ENCODE measurements around the gene PTGES3. TPM values are rescaled to one million over a fixed set of nuclear protein-coding genes. Genes with fewer than 3 reads are reported as not detected.
"Not testable (repeated sequence)": the region's sequence is repeated elsewhere in the genome, so short reads cannot be mapped to it uniquely, and the experiment has no call there.

The PTGES3 gene
- total RNA-seq, 1 donor from 2014 or later, result 111 TPM

DNA sequence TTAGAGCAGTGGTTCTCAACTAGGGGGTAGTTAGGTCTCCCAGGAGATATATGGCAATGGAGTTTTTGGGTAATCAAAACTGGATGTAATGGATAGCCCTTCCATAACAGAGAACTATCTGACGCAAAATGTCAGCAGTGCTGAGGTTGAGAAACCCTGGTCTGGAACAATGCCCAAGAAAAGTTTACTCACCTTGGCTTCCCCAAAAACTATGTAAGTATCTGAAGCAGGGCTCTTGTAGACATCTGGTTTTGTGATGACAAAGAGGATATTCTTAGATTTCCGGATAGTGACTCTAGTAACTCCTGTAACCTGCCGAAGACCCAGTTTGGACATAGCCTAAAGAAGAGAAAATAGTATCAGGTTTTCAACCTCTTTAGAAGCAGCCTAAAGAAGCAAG, 25.3 kb upstream of the PTGES3 start:
- no peak for DNase-seq (ENCODE audit: extremely low read depth, low read depth, low spot score)

DNA sequence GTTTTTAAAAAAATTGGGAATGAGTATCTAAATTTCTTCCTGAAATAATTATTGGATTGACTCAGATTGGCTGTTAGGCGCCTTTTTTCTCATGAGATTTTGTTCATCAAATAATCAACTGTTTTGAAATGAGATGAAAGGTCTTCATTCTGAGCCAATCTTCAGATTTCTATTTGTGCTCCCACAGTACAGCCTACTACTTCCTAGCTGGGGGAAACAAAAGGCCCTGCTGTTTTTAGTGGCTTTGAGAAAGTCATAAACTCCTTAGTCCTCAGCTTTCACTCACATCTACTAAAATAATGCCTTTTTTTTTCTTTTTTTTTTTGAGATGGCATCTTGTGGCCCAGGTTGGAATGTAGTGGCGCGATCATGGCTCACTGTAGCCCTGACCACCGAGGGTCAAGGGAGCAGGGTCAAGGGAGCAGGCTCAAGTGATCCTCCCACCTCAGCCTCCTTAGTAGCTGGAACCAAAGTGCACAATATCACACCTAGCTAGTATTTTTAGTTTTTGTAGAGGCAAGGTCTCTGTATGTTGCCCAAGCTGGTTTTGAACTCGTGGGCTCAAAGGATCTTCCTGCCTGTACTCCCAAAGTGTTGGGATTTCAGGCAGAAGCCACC, 21.8 kb upstream of the PTGES3 start:
- DNase-seq (ENCODE audit: extremely low read depth, low read depth, low spot score), result no peak

DNA sequence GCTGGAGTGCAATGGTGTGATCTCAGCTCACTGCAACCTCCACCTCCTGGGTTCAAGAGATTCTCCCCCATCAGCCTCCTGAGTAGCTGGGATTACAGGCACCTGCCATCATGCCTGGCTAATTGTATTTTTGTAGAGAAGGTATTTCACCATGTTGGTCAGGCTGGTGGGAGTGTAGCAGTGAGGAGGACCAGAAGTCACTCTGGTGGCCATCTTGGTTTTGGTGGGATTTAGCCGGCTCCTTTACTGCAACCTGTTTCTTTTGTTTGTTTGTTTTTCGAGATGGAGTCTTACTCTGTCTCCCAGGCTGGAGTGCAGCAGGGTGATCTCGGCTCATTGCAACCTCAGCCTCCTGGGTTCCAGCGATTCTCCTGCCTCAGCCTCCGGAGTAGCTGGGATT, 16.4 kb upstream of the PTGES3 start:
- not testable (repeated sequence) for DNase-seq (ENCODE audit: extremely low read depth, low read depth, low spot score)

DNA sequence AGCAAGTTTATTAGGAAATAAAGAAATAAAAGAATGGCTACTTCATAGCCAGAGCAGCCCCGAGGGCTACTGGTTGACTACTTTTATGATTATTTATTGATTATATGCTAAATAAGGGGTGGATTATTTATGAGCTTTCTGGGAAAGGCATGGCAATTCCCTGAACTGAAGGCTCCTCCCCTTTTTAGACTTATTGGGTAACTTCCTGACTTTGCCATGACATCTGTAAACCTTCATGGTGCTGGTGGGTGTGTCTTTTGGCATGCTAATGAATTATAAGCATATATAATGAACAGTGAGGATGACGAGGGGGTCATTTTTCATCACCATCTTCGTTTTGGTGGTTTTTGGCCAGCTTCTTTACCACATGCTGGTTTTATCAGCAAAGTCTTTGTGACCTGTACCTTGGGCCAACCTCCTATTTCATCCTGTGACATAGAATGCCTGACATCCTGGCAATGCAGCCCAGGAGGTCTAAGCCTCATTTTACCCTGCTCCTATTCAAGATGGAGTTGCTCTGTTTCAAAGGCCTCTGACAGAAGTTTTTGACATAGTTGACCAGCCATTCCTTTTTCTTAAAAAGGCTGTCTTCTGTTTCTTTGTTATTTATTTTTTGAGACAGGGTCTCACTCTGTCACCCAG, 11.1 kb upstream of the PTGES3 start:
- no peak for DNase-seq (ENCODE audit: extremely low read depth, low read depth, low spot score)

DNA sequence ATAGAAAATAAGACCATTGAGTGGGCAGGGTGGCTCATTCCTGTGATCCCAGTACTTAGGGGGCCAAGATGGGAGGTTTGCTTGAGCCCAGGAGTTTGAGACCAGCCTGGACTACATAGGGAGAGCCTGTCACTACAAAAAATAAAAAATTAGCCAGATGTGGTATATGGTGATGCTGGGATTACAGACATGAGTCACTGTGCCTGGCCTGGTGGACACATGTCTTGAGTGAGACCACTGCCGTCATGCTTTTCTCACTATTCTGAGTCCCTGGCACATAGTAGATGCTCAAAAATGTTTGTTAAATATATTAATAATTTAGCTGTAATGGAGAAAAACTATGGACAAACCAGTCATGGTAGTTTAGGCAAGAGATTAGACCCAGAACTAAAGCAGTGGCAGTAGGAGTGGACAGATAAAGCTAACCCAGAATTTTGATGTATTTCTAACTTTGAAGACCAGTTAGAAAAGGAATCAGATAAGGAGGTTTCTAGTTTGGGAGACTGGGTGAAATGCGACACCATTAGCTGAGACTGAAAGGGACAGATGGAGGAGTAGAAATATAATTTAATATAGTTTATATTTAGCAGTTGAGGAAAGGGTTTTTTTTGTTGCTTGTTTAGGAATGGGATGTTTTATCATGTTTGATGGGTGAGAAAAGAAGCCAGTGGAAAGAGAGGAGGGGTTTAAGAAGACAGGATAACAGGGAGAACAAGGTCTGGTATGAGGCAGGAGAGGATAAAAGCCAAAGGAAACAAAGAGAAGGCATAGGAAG, 7.4 kb upstream of the PTGES3 start:
- DNase-seq (ENCODE audit: extremely low read depth, low read depth, low spot score), result no peak

DNA sequence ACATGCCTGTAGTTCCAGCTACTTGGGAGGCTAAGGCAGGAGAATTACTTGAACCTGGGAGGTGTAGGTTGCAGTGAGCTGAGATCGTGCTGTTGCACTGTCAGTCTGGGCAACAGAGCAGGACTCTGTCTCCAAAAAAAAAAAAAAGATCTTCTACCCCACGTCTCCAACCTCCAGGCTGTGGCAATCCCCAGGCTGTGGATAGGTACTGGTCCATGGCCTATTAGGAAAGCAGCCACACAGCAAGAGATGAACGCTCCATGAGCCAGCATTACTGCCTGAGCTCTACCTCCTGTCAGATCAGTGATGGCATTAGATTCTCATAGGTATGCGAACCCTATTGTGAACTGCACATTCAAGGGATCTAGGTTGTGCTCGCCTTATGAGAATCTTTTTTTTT, 6.1 kb upstream of the PTGES3 start:
- DNase-seq (ENCODE audit: extremely low read depth, low read depth, low spot score), result no peak

DNA sequence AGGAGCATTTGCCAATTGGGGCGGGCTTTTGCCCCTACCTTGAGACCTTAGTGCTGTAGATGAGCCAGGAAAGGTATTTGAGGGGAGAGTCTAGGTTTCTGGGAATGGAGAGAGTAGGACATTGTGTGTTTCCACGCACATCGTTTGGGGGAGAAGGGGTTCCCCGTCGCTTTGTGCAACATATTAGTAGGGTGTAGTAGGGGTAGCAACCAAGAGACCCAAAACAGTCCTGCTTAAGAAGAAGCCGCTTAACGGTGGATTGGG, 694 bp upstream of the PTGES3 start:
- DNase-seq (ENCODE audit: extremely low read depth, low read depth, low spot score), result no peak

DNA sequence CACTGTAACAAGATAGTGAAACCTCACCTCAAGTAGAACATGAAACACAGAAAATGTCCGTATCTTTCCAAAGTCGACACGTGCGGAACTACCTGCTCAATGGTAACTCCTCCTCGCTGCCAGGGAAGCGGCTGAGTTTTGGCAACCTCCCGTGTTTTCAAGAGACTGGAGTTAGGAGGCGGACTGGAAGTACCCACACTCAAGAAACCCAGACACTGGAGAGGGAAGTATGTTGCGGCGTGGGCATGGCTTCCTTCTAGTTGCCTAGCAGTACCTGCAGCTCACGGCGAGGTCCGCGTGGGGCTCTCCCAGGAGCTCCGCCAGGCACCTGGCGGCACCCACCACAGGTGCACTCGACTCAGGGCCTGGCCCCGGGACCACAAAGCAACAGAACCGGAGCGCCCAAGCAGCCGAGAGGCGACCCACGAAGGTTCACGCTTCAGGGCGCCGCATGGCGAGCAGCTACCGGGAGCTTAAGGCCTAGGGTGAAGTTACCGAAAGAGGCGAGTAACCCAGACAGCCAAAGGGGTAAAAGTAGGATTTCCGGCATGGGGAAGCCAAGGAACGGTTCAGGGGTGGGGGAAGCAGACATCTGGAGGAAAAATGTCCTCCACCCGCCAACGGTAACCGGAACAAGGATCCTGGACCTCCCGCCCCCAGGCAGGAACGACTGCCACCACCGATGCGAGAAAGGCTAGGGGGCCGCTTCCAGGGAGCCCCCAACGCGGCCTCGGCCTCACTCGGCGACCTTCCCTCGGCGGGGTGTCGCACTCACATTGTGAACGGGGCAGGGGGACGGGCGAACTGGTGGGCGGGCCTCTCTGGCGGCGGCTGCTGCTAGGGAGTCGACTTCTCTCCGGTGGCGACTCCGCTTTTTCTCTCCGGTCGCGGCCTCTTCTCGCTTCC, 608 bp downstream of the PTGES3 start:
- no peak for DNase-seq (ENCODE audit: extremely low read depth, low read depth, low spot score)

DNA sequence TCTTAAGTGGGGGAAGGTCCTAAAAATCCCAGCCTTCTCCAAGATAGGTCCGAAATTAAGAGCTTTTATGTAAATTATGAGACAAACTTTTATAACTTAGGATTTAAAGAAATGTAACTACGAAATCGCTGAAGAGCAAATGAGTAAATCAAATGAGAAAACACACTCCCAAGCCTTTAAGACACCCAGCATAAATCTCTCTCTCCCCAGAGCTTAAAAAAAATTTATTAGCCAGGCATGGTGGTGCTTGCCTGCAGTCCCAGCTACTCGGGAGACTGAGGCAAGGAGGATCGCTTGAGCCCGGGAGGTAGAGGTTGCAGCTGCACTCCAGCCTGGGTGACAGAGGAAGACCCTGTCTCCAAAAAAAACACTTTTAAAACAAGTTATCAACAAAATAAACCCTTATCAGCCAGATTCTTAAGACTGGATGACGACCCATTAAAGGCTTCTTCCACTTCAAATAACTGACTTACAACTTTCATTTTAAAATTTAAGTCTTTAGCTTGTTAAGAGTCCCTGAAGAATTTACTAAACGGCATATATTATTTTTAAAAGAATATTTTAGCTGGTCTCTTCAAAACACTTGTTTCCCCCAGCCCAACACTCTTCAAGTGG, 3.2 kb downstream of the PTGES3 start:
- no peak for DNase-seq (ENCODE audit: extremely low read depth, low read depth, low spot score)

DNA sequence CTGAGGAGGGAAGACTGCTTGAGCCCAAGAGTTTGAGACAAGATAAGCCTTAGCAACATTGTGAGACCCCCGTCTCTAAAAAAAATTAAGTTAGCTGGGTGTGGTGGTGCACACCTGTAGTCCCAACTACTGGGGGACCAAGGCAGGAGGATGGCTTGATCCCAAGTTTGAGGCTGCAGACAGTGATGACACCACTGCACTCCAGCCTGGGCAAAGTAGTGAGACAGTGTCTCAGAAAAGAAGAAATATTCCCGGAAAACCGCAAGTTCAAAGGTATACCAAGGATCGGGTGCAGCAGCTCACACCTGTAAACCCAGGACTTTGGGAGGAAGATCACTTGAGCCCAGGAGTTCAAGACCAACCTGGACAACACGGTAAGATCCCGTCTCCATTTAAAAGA, 5.8 kb downstream of the PTGES3 start:
- DNase-seq (ENCODE audit: extremely low read depth, low read depth, low spot score), result no peak

DNA sequence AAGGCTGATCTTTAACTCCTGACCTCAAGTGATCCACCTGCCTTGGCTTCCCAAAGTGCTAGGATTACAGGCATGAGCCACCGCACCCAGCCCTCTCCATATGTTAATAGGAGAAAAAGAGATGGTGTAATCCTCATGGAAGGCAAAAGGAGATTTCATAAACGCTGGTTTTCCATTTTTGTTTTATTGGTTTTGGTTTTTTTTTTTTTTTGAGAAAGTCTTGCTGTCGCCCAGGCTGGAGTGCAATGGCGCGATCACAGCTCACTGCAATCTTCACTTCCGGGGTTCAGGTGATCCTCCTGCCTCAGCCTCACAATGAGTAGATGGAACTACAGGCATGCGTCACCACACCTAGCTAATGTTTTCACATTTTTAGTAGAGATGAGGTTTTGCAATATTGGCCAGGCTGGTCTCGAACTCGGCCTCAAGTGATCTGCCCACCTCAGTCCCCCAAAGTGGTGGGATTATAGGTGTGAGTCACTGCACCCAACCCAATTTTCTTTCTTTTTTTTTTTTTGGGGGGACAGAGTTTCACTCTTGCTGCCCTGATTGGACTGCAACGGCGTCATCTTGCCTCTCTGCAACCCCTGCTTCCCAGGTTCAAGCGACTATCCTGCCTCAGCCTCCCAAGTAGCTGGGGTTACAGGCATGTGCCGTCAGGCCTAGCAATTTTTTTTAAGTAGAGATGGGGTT, 8.1 kb downstream of the PTGES3 start:
- DNase-seq (ENCODE audit: extremely low read depth, low read depth, low spot score), result no peak

DNA sequence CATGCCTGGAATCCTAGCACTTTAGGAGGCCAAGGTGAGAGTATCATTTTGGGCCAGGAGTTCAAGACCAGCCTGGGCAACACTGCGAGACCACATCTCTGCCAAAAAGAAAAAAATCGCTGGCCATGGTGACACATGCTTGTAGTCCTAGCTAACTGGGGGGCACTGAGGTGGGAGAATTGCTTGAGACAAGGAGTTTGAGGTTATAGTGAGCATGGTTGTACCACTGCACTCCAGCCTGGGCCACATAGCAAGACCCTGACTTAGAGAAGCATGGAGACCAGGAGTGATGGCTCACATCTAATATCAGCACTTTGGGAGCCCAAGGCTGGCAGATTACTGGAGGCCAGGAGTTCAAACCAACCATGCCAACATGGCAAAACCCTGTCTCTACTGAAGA, 9.2 kb downstream of the PTGES3 start:
- DNase-seq (ENCODE audit: extremely low read depth, low read depth, low spot score), result no peak

DNA sequence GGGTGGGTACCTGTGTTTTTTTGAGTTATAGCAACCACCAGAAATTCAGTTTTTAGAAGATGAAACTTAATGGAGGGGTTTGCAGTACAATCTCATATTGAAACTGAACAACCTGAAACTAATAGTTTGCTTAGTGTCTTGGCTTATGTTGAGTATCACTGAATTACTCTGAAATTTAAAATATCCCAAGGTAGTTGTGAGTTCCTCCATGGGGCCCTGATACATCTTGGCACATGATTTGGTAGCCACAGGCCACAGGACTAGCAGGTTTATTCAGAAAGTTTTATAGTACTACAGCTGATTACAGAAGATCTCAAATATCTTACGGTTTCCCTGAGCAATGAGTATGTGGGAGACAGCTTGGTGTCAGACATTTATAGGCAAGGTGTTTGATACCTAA, 10.4 kb downstream of the PTGES3 start:
- no peak for DNase-seq (ENCODE audit: extremely low read depth, low read depth, low spot score)

DNA sequence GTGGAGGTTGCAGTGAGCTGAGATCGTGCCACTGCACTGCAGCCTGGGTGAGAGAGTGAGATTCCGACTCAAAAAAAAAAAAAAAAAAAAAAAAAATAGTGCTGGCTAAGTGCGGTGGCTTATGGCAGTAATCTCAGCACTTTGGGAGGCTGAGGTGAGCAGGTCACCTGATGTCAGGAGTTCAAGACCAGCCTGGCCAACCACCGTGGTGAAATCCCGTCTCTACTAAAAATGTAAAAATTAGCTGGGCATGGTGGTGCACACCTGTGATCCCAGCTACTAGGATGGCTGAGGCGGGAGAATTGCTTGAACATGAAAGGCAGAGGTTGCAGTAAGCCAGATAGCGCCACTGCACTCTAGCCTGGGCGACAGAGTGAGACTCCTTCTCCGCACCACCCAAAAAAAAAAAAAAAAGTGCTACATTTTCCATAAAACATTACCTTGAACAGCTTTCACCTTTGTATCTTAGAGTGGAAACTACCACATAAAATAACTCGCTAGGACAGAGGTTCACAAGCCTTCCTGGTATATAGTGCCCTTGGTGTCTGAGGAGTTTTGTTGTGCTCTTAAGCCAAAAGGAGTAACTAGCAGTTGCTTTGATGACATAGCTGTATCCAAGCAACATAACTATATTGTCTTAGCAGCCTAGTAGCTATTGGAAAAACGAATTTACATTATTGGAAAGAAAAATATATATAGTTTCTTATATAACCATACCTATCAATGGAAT, 11.1 kb downstream of the PTGES3 start:
- DNase-seq (ENCODE audit: extremely low read depth, low read depth, low spot score), result no peak

DNA sequence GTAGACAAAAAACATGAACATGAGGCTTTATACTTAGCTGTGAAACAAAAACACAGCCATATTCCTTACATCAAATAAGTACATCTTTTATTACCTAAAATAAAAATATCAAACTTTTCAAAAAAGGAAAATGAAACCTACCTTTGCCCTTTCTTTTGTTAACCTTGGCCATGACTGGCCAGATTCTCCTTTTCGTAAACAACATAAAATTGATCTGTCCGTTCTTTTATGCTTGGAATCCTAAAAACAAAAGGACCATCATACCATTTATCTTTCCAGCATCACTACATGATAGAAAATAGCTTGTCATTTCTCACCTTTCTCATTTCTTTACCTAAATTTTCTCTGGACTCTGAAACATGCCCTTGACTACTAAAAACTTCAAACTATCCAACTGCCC, 16.5 kb downstream of the PTGES3 start:
- no peak for DNase-seq (ENCODE audit: extremely low read depth, low read depth, low spot score)

DNA sequence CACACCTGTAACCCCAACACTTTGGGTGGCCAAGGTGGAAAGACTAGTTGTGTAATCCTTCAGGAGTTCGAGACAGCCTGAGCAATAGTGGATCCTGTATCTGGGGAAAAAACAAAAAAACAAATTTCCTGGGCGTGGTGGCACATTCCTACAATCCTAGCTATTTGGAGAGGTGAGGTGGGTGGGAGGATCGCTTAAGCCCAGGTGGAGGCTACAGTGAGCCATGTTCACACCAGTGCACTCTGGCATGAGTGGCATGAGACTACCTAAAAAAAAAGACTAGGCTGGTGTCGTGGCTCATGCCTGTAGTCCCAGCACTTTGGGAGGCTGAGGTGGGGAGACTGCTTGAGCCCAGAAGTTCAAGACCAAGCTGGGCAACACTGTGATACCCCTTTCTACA, 17.2 kb downstream of the PTGES3 start:
- no peak for DNase-seq (ENCODE audit: extremely low read depth, low read depth, low spot score)

DNA sequence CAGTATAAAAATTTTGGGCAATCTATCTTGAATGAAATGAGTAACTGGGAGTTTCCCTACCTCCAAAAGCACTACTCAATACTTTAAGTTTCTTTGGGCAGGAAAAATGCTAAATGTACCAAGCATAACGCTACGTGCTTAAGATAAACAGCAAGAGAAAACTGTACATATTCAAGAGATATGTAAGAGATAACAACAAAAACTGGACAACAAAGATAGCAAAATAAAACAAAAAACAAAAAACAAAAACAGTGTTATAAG, 20.0 kb downstream of the PTGES3 start:
- no peak for DNase-seq (ENCODE audit: extremely low read depth, low read depth, low spot score)

DNA sequence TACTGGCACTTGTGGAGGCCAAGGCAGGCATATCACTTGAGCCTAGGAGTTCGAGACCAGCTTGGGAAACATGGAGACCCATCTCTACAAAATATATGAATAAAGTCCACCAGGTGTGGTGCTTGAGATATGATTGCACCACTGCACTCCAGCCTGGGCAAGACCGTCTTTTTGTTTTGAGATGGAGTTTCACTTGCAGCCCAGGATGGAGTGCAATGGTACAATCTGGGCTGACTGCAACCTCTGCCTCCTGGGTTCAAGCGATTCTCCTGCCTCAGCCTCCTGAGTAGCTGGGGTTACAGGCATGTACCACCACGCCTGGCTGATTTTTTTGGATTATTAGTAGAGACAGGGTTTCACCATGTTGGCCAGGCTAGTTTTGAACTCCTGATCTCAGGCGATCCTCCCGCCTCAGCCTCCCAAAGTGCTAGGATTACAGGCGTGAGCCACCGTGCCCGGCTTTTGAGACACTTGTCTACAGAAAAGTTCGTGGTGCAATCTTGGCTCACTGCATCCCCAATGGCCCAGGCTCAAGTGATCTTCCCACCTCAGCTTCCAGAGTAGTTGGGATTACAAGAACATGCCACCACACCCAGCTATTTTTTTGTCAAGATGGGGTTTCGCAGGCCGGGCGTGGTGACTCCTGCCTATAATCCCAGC, 26.0 kb downstream of the PTGES3 start:
- no peak for DNase-seq (ENCODE audit: extremely low read depth, low read depth, low spot score)

DNA sequence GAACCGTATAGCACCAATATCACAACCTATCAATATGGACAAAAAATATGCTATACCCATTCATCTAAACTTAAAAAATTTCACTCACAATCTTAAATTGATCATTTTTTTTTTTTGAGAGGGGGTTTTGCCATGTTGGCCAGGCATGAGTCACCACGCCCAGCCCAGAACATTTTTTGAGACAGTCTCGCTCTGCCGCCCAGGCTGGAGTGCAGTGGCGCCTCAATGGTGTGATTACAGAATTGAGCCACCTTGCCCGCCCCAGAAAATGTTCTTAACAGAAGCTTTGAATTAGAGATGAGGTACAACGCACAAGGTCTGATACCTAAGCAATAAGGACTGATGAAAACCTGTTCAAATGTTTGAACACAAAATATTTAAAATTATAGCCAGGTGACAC, 26.5 kb downstream of the PTGES3 start:
- DNase-seq (ENCODE audit: extremely low read depth, low read depth, low spot score), result no peak

DNA sequence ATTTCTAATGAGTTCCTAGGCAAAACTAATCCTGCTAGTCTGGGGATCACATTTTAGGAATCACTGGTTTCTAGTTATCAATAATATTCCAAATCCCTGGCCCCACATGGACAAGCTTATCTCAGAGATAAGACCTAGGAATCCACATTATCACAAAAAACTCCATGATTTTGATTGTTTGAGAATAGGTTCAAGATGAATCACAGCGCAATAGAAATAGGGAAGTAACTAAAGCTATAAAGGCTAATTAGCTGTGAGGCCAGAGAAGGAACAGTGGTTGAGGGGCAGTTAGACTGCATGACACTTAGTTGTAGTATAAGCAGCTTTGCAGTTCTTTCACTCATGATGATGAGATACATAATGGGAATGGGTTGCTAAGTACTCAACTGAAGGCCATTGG, 29.2 kb downstream of the PTGES3 start:
- no peak for DNase-seq (ENCODE audit: extremely low read depth, low read depth, low spot score)
